GM19043 (cell line): ENCODE results near the gene PSME3IP1.

Experiments used
- ATAC-seq: cut with Tn5 transposase; IDR thresholded peaks from one replicate; pipeline ENCODE4 v1.9.1; 2021; ENCODE audit warnings: low read depth; ENCODE audit not compliant: unreplicated experiment

The PSME3IP1 gene

DNA sequence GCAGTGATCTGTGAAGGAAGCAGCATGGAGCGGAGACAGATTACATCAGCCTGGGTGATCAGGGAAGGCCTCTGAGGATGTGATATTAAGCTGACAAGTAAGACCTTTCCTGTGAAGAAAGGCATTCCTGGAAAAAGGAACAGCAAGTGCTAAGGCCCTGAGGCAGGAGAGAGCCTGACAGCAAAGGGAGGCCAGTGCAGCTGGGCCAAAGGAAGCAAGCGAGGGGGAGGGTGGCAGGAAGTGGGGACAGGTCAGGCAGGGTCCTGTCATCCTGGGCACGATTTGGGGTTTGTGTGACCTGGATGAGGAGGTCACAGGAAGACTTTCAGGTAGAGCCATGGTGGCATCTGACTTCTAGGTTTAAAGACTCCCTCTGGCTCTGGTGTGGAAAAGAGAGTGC is 81.1 kb downstream of the PSME3IP1 start:
- no peak for ATAC-seq

DNA sequence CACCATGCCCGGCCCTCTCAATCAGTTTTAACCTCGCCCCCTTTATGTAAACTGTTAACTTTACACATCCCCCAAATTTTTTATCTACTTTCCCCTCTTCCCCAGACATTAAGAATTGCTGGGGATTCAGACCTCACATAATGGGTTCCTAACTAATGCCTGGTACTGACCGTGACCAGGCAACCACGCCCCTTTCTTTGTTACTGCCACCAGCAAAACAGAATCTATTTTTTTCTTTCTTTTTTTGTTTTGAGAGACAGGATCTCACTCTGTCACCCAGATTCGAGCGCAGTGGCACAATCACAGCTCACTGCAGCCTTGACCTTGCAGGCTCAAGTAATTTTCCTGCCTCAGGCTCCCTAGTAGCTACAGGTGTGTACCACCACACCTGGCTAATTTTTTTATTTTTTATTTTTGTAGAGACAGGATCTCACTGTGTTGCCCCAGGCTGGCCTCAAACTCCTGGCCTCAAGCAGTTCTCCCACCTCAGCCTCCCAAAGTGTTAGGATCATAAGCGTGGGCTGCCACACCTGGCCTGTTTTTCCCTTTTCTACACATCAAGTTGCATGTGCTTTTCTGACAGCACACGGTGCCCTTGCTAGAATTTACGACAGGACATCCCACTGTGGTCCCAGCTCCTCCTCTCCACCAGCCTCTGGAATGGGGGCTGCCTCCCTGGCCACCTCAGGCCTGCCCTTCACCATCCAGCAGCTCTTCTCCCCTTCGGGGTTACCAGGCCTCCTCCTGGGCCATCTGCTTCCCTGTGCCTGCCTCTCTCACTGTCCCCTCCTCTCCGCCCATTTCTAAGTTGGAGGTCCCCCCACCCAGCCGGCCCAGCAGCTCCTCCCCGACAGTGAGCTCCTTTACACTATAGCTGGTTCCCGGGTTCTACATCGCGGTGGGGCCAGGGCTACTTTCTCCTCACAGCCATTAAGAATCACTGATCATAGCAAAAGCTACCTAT is 82.7 kb downstream of the PSME3IP1 start:
- ATAC-seq = no peak
